Mammary epithelial cell (primary cell): ENCODE results near the gene ACTR6.

Source experiments
- EZH2 ChIP-seq: IDR thresholded peaks from 2 replicates; pipeline ENCODE4 v1.6.1; 2012; ENCODE audit warnings: low read length, inconsistent platforms, borderline replicate concordance
- TF ChIP-seq, protein P1 (sequence below), 2 donors: IDR thresholded peaks in 1 of 2; conservative IDR thresholded peaks in 1 of 2; 2 replicates each; pipeline ENCODE4 v1.5.1; 2011 to 2012; ENCODE audit warnings: inconsistent platforms in 2 of 2, low read length in 2 of 2, mild to moderate bottlenecking in 2 of 2, control low read depth in 1 of 2, low read depth in 1 of 2; ENCODE audit not compliant: insufficient read depth in 1 of 2; ENCODE audit errors: extremely low read depth in 1 of 2

- TF ChIP-seq, protein P1, sequence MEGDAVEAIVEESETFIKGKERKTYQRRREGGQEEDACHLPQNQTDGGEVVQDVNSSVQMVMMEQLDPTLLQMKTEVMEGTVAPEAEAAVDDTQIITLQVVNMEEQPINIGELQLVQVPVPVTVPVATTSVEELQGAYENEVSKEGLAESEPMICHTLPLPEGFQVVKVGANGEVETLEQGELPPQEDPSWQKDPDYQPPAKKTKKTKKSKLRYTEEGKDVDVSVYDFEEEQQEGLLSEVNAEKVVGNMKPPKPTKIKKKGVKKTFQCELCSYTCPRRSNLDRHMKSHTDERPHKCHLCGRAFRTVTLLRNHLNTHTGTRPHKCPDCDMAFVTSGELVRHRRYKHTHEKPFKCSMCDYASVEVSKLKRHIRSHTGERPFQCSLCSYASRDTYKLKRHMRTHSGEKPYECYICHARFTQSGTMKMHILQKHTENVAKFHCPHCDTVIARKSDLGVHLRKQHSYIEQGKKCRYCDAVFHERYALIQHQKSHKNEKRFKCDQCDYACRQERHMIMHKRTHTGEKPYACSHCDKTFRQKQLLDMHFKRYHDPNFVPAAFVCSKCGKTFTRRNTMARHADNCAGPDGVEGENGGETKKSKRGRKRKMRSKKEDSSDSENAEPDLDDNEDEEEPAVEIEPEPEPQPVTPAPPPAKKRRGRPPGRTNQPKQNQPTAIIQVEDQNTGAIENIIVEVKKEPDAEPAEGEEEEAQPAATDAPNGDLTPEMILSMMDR (conservative IDR thresholded peaks at IDR 0.05 in 1 of 2, IDR thresholded peaks at IDR 0.05 in 1 of 2; ENCODE audit: extremely low read depth in 1 of 2, insufficient read depth in 1 of 2, low read depth in 1 of 2, low read length in 2 of 2): no peak
- no peak for TF ChIP-seq EZH2
Observed at GRCh38 chr12:100258127-100258526, 57.5 kb downstream of the ACTR6 start.
